Thyroid gland (tissue), 4 donors: ENCODE data around the gene METTL26. TPM values are rescaled to one million over a fixed set of nuclear protein-coding genes. Genes with fewer than 3 reads are reported as not detected.

ENCODE experiments used
- DNase-seq, 2 donors: peaks; one replicate each; pipeline ENCODE4 v3.0.0-alpha.2; 2019
- H3K27ac ChIP-seq, 3 donors: fragments of 200-600 bp; sonication (generic); 1 replicate in 2 of 3; 2 replicates in 1 of 3; pipeline ENCODE4 v1.5.1; 2016 to 2019; ENCODE audit warnings: mild to moderate bottlenecking in 1 of 3, moderate library complexity in 1 of 3
- H3K27me3 ChIP-seq: fragments of 200-600 bp; sonication (generic); one replicate; pipeline ENCODE4 v1.5.1; 2019
- H3K36me3 ChIP-seq, 2 donors: fragments of 200-600 bp; sonication (generic); one replicate each; pipeline ENCODE4 v1.5.1; 2016 to 2019
- H3K4me1 ChIP-seq, 2 donors: fragments of 200-600 bp; sonication (generic); one replicate each; pipeline ENCODE4 v1.5.1; 2017 to 2019
- H3K4me3 ChIP-seq, 3 donors: fragments of 200-600 bp; sonication (generic); replicated peaks in 1 of 3; 1 replicate in 2 of 3; 2 replicates in 1 of 3; pipeline ENCODE4 v1.5.1; 2016; ENCODE audit warnings: mild to moderate bottlenecking in 1 of 3
- H3K9me3 ChIP-seq: fragments of 200-600 bp; sonication (generic); one replicate; pipeline ENCODE4 v1.5.1; 2017
- CTCF ChIP-seq, 6 experiments: fragments of 200-600 bp in 3 of 6; fragments of 450-650 bp in 3 of 6; sonication (generic) in 3 of 6; IDR thresholded peaks; one replicate each; pipeline ENCODE4 v1.5.1; 2016 to 2019; ENCODE audit warnings: antibody characterized with exemption in 6 of 6, mild to moderate bottlenecking in 2 of 6, inconsistent platforms in 1 of 6, moderate library complexity in 1 of 6
- POLR2A ChIP-seq, 2 donors: fragments of 450-650 bp; IDR thresholded peaks; one replicate each; pipeline ENCODE4 v1.6.1; 2017; ENCODE audit warnings: antibody characterized with exemption in 2 of 2, mild to moderate bottlenecking in 2 of 2, moderate library complexity in 1 of 2
- WGBS, 2 donors: methylation state at CpG; one replicate each; pipeline ENCODE4 v1.1.5; 2017; 5-methylcytosine and 5-hydroxymethylcytosine counted together
- intact Hi-C: fragments of 100-400 bp; cut with DNase I; formaldehyde crosslinking; loops from one replicate; pipeline ENCODE4 v1.15.1; 2023
- total RNA-seq, 4 donors: library from RNA; depleted of rRNA; stranded (reverse); fragments of >200 nt; gene quantifications; one replicate each; pipeline ENCODE4 v1.2.3, GENCODE V29; 2016

The METTL26 gene
- total RNA-seq, 4 donors from 2014 or later, result 54.2 to 180 (median 115) TPM

DNA sequence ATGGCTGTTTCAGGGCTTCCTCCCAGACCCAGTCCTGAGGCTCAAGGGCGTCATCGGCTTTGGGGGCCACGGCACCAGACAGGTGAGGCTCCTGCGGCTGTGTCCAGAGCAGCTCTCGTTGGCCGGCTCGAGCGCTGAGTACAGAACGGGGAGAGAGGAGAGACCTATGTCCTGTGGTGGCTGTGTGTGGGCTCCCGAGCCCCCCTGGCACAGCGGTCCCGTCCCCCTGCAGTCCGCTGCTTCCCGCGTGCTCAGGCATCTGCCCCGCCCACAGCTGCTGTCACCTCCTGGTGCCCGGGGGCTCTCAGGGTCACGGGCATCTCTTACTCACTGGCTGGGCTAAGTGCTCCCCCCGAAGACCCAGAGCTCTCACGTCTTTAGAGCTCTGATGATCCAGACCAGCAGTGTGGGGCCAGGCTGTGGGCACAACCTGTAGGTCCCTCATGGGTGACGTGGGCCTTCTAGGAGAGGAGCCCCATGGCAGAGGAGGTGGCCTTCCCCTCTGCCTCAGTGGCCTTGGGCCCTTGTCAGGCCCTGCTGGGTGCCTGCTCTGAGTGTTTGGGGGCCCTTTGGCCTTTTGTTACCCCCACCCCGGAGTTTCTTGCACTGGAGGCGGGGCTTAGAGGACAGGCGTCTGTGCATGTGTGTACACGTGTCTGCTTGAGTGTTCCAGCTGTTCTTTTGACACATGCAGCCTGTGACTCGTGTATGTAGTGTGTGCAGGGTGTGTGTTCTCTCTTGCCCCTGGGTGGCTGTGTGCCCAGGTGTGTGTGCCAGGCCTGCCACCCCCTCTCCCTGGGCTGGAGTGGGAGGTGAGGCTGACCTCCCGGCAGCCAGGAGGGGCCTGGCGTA, 16.6 kb upstream of the METTL26 start:
- Histone ChIP-seq H3K36me3 (peaks cover 0 to 8% of the 10 kb centered on the region in 2 donors), H3K4me3 (no peak overlapping the region), H3K27ac (no peak overlapping the region), H3K9me3 (no peaks in the 10 kb centered on the region), H3K27me3 (no peaks in the 10 kb centered on the region), H3K4me1 (peaks cover 16 to 17% of the 10 kb centered on the region in 2 donors)
- TF ChIP-seq POLR2A (IDR thresholded peaks at IDR 0.05) (no peak), CTCF (IDR thresholded peaks at IDR 0.05) (no peak)
- WGBS, 2 donors, result 90 to 97% methylated on average over 14 to 24 of the region's 28 CpGs
- DNase-seq, result no peak
- intact Hi-C loops, result no loop called here

DNA sequence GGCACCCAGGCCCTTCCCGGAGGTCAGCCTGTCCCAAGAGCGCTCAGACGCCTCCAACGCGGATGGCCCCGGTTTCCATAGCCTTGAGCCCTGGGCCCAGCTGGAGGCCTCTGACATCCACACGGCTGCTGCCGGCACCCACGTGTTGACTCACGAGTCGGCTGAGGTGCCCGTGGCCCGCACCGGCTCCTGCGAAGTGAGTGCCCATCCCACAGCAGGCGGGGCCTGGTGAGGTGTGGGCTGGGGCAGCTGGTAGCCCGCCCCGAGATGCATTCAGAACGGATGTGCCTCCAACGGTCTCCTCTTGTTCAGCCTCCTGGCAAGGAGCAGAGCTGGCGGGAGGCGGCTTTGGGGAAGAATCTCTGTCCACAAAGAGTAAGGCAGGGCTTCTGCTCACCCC, 15.7 kb upstream of the METTL26 start:
- WGBS, 2 donors, result 94% methylated on average over 21 of the region's 22 CpGs; no CpG with 5 or more reads in 1 of the 2 donors
- Histone ChIP-seq H3K4me3 (no peak overlapping the region), H3K9me3 (no peaks in the 10 kb centered on the region), H3K27me3 (no peaks in the 10 kb centered on the region), H3K27ac (no peak overlapping the region), H3K4me1 (peaks cover 25 to 26% of the 10 kb centered on the region in 2 donors), H3K36me3 (peaks cover 0 to 8% of the 10 kb centered on the region in 2 donors)
- DNase-seq, result no peak
- no peak for TF ChIP-seq POLR2A (IDR thresholded peaks at IDR 0.05)
- TF ChIP-seq CTCF (IDR thresholded peaks at IDR 0.05), result no peak
- intact Hi-C loops, result no loop called here

DNA sequence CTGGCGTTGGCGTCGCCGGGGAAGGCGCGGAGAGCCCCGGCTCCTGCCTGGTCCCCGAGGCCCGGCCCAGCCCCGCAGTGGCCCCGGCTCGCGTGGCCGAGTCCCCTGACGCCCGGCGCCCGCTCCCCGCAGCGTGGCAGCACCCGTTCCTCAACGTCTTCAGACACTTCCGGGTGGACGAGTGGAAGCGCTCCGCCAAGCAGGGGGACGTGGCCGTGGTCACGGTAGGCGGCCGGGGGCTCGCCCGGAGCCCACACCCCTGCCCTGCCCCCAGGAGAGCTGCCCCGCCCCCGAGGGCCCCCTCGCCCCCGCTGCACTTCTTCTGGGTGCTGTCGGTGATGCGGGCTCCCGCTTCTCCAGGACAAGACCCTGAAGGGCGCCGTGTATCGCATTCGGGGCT, 13.5 kb upstream of the METTL26 start:
- Histone ChIP-seq H3K9me3 (no peaks in the 10 kb centered on the region), H3K27me3 (no peaks in the 10 kb centered on the region), H3K4me1 (peaks cover 40 to 46% of the 10 kb centered on the region in 2 donors), H3K27ac (peak overlapping the region in 1 of 3 donors; percentile 92), H3K4me3 (peak overlapping the region; percentile 73 to 98 (median 77)), H3K36me3 (peaks cover 0 to 8% of the 10 kb centered on the region in 2 donors)
- intact Hi-C loops, result no loop called here
- no peak for TF ChIP-seq CTCF (IDR thresholded peaks at IDR 0.05)
- no peak for TF ChIP-seq POLR2A (IDR thresholded peaks at IDR 0.05)
- 0% methylated on average over 8 of the region's 44 CpGs; no CpG with 5 or more reads in 1 of the 2 donors for WGBS, 2 donors
- DNase-seq, result no peak

GRCh38 chr16:648781-649589, 12.9 kb upstream of the METTL26 start, which contains the start of gene WDR90:
Gene WDR90 (plus strand): TSS chr16:649365. CDS start chr16:649417, 52 bp downstream.
- peak; percentile 8 to 56 for TF ChIP-seq POLR2A (IDR thresholded peaks at IDR 0.05)
- TF ChIP-seq CTCF (IDR thresholded peaks at IDR 0.05), result no peak
- 0 to 3% methylated on average over 1 to 6 of the region's 91 CpGs for WGBS, 2 donors
- Histone ChIP-seq H3K4me1 (peaks cover 40 to 52% of the 10 kb centered on the region in 2 donors), H3K4me3 (peak within 1 kb of the TSS; percentile 73 to 98 (median 77)), H3K27ac (peak within 1 kb of the TSS; percentile 71 to 92 (median 91)), H3K36me3 (peaks cover 0 to 8% of the 10 kb centered on the region in 2 donors), H3K9me3 (no peaks in the 10 kb centered on the region), H3K27me3 (no peaks in the 10 kb centered on the region)
- intact Hi-C loops, result no loop called here
- DNase-seq, result peak; percentile 93
